ENCODE measurements around the gene MUC3A.
"Not testable (repeated sequence)": the region's sequence is repeated elsewhere in the genome, so short reads cannot be mapped to it uniquely, and the experiment has no call there.

The MUC3A gene

DNA sequence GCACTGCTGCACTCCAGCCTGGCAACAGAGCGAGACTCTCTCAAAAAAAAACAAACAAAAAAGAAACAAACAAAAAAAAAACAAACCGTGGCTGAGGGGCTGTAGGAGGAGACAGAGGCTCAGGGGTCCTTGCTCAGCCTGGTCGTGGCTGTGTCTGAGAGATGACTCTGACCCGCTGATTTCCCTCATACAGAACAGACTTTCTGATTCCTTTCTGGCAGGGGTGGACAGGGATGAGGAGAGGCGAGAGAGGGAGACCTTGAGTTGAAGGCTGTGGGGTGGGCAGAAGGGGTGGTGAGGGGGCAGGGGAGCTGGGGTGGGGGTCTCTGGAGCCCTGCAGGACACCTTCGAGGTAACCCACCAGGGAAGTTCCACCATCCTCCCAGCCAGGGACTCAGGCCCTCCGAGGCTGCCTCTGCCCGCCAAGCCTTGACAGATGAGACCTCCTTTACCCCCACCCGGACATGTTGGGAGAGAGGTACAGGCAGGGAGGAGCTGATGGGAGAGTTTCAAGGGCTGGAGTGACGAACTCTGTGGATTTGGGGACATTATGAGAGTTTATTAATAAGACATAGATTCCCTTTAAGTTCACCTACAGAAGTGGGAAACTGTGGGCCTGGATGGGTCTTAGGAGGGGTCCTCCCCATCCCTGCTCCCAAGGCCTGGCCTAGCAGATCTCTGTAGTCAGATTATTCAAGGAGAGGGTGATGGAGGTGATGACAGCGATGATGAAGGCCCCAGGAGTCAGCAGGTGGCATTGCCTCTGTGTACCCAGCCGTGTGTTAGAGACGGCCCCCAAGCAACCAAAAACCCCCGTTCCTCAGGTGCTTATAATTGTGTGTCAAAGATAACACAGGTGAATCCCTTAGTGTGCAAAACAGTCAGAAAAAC lies 22.0 kb downstream of the MUC3A start:
- no peak for DNase-seq (ENCODE audit: low read depth)
- TF ChIP-seq, protein P1, sequence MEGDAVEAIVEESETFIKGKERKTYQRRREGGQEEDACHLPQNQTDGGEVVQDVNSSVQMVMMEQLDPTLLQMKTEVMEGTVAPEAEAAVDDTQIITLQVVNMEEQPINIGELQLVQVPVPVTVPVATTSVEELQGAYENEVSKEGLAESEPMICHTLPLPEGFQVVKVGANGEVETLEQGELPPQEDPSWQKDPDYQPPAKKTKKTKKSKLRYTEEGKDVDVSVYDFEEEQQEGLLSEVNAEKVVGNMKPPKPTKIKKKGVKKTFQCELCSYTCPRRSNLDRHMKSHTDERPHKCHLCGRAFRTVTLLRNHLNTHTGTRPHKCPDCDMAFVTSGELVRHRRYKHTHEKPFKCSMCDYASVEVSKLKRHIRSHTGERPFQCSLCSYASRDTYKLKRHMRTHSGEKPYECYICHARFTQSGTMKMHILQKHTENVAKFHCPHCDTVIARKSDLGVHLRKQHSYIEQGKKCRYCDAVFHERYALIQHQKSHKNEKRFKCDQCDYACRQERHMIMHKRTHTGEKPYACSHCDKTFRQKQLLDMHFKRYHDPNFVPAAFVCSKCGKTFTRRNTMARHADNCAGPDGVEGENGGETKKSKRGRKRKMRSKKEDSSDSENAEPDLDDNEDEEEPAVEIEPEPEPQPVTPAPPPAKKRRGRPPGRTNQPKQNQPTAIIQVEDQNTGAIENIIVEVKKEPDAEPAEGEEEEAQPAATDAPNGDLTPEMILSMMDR (IDR thresholded peaks at IDR 0.05; ENCODE audit: control insufficient read depth, extremely low read depth, insufficient read depth) = no peak
- no peak overlapping the region for H3K4me3 ChIP-seq (ENCODE audit: low read depth, low read length)

DNA sequence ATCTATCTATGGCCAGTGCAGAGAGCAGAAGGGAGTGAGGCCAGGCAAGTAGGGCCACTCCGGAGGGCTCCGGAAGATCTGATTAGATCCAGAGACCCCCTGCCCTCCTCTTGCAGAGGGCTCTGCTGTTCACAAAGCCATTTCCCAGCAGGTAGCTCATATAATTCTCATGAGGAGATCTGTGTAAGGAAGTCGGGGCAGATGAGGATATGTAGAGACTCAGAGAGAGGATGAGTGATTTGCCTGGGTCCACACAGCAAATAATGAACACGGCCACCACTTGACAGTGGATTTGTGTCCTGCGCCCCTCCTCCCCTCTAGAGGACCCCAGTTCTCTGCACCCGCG lies 22.6 kb downstream of the MUC3A start:
- TF ChIP-seq, protein P1 (IDR thresholded peaks at IDR 0.05; ENCODE audit: control insufficient read depth, extremely low read depth, insufficient read depth) = no peak
- H3K4me3 ChIP-seq (ENCODE audit: low read depth, low read length) = no peak overlapping the region
- DNase-seq (ENCODE audit: low read depth) = no peak

DNA sequence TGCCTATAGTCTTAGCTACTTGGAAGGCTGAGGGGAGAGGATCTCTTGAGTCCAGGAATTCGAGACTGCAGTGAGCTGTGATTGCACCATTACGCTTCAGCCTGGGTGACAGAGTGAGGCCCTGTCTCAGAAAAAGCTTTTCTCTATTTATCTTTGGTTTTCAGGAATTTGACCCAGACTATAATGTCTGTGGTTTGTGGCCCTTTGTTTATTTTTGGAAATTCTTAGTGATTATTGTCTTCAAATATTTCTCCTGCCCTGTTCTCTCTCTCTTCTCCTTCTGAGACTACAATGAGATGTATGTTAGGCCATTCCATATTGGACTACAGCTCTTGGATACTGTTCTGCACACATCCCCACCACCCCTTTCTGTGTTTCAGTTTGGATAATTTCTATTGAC lies 24.7 kb downstream of the MUC3A start:
- no peak overlapping the region for H3K4me3 ChIP-seq (ENCODE audit: low read depth, low read length)
- no peak for DNase-seq (ENCODE audit: low read depth)
- TF ChIP-seq, protein P1 (IDR thresholded peaks at IDR 0.05; ENCODE audit: control insufficient read depth, extremely low read depth, insufficient read depth) = no peak

DNA sequence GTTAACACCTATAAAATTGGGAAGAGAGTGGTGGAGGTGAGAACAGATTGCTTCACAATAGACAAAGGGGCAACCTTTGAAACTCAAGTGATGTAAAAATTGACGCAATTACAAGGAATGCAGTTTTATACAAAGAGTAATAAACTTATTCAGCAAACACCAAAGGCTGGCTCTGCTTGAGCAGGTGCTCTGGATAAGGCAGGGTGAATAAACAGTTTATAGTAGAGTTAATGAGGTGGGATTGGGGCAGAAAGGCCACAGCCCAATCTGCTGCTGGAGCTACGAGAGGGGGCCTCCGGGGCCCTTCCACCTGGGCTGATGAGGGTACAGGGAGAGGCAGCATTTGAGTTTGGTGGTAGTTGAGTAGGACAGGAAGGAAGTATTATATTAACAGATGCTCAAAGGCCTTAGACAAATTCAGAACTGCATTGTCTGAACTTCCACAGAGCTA lies 26.1 kb downstream of the MUC3A start:
- DNase-seq (ENCODE audit: low read depth) = no peak
- TF ChIP-seq, protein P1 (IDR thresholded peaks at IDR 0.05; ENCODE audit: control insufficient read depth, extremely low read depth, insufficient read depth) = no peak
- H3K4me3 ChIP-seq (ENCODE audit: low read depth, low read length) = no peak overlapping the region

DNA sequence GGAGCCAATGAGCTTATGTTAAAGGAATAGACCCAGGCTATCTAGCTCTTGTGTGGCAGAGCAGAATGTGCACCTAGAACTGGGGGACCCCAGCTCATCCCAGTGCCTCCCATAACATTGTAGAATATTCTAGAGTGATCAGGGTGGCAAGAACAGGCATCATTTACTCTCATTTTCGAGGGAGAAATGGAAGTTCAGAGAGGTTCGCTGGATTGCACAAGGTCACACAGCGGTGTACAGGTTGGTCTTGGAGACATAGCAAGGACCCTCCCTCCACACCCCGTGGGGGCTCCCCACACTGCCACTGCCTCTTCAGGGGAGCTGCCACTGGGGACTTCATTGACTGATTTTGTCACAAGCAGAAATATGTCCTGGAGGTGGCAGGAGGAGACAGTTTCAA lies 29.0 kb downstream of the MUC3A start:
- no peak overlapping the region for H3K4me3 ChIP-seq (ENCODE audit: low read depth, low read length)
- no peak for DNase-seq (ENCODE audit: low read depth)
- TF ChIP-seq, protein P1 (IDR thresholded peaks at IDR 0.05; ENCODE audit: control insufficient read depth, extremely low read depth, insufficient read depth) = no peak

DNA sequence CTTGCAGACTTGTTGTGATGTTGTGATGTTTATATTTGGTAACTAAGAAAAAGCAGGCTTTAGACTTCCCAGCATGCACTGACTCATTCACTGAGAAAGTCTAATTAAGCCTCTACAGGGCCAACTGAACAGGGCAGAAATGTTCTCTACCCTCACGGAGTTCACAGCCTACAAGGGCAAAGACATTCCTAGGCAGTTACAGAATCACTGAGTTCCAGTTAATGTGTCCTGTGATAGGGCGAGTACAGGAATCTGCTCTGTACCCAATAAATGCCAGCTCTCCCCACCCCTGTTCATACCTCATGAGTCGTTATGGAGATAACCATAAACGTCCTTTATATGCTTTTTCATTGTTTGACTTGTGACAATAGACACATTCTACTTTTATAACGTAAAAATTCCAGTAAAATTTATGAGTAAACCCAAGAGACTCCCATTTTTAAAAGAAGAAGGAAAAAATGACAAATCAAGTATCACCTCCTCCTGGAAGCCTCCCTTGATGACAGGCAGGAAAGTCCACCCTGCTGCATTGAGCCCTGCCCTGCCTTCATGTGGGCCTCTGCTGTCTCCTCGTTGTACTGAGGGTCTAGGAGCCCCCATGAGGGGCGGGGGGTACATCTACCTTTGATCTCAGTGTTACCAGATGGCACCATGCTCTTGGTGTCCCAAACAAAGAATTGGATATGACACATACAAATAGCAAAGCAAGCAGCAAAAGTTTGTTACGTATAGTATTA lies 34.3 kb downstream of the MUC3A start:
- H3K4me3 ChIP-seq (ENCODE audit: low read depth, low read length) = no peak overlapping the region

DNA sequence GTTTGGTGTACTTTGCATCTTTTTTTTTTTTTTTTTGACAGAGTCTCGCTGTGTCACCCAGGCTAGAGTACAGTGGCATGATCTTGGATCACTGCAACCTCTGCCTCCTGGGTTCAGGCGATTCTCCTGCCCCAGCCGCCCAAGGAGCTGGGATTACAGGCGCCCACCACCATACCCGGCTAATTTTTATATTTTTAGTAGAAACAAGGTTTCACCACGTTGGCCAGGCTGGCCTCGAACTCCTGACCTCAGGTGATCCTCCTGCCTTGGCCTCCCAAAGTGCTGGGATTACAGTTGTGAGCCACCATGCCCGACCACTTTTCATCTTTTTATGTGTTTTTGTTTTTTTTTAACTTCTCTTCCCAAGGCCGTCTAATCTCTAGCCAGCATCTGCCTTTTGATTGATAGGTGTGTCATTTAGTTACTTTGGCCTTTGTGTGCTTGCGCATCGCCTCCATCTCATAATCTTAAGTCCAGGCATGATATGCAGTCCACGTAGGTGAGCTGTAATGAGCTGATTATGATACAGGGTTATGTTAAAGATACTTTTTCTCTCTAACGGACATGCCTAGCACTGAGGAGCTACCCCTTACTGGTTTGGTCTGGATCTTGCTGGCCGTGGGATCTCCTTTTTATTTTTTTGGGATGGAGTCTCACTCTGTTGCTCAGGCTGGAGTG lies 35.0 kb downstream of the MUC3A start:
- H3K4me3 ChIP-seq (ENCODE audit: low read depth, low read length); DNase-seq (ENCODE audit: low read depth): not testable (repeated sequence)

More for the DNA sequence above, 34.3 kb downstream of the MUC3A start:
- DNase-seq (ENCODE audit: low read depth) = peak; percentile 81
- TF ChIP-seq, protein P1 (IDR thresholded peaks at IDR 0.05; ENCODE audit: control insufficient read depth, extremely low read depth, insufficient read depth) = no peak

DNA sequence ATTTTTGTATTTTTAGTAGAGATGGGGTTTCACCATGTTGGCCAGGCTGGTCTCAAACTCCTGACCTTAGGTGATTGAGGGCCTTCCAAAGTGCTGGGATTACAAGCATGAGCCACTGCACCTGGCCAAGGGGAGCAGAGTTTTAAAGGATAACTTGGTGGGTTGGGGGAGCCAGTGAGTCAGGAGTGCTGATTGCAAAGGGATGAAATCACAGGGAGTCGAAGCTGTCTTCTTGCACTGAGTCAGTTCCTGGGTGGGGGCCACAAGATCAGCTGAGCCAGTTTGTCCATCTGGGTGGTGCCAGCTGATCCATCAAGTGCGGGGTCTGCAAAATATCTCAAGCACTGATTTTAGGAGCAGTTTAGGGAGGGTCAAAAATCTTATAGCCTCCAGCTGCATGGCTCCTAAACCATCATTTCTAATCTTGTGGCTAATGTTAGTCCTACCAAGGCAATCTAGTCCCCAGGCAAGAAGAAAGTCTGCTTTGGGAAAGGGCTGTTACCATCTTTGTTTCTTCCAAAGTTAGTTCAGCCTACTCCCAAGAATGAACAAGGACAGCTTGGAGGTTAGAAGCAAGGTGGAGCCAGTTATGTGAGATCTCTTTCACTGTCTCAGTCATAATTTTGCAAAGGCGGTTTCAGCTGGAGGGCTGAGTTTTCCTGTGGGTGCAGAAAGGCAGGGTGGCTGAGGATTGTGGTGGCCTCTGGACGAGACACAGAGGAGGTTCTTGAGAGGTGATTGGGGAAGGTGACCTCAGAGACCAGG lies 35.9 kb downstream of the MUC3A start:
- H3K4me3 ChIP-seq (ENCODE audit: low read depth, low read length); DNase-seq (ENCODE audit: low read depth): not testable (repeated sequence)

Measured in LNCaP clone FGC (cell line).